NOMO-1 treated with dmso at 0.1 percent for 144 hours (cell line): ENCODE measurements around the gene ACTR8.
"Not testable (repeated sequence)": the region's sequence is repeated elsewhere in the genome, so short reads cannot be mapped to it uniquely, and the experiment has no call there.

Experiments
- DNase-seq: peaks from one replicate; lab custom pipeline; 2025; ENCODE audit not compliant: unreplicated experiment; lab: John Stamatoyannopoulos, UW

The ACTR8 gene, protein sequence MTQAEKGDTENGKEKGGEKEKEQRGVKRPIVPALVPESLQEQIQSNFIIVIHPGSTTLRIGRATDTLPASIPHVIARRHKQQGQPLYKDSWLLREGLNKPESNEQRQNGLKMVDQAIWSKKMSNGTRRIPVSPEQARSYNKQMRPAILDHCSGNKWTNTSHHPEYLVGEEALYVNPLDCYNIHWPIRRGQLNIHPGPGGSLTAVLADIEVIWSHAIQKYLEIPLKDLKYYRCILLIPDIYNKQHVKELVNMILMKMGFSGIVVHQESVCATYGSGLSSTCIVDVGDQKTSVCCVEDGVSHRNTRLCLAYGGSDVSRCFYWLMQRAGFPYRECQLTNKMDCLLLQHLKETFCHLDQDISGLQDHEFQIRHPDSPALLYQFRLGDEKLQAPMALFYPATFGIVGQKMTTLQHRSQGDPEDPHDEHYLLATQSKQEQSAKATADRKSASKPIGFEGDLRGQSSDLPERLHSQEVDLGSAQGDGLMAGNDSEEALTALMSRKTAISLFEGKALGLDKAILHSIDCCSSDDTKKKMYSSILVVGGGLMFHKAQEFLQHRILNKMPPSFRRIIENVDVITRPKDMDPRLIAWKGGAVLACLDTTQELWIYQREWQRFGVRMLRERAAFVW

DNA sequence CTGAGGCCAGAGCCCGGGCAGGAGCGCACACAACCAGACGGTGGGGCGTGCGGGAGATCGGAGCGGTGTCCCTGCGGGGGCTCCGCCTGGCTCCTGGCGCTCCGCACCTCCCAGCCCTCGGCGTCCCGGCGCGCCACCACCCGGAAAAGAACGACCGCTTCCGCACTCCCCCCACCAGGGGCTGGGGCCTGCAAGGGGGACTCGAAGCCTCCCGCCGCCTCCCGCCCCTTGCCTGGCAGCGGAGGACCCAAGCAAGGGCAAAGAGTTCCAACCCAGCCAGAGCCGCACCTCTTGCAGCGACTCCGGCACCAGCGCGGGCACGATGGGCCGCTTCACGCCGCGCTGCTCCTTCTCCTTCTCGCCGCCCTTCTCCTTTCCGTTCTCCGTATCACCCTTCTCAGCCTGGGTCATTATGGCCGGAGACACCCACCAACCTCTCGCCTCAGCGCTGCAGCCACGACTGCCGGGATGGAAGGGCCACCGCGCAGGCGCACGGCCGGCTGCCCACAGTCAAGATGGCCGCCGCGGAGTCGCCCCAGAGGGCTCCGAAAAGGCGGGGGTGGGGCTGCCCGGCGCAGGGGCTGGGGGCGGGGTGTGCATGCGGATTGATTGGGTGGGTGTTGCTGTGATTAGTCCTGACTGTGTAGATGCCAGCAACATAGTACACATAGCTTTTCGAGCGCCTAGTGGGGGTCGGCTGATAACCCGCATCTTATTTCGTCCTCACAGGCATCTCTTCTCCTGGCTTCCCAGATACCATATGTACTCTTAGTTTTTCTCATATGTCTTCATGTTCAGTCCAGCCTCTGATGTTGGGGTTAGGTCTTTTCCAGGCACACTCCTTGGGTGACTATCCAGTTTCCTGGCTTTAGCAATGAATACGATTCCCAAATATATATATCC is at the start of gene ACTR8:
Gene ACTR8 (minus strand): TSS at position 462 of the 903 bp plus-strand sequence. CDS start 51 bp downstream, at position 411.
- peak; percentile 65 for DNase-seq

DNA sequence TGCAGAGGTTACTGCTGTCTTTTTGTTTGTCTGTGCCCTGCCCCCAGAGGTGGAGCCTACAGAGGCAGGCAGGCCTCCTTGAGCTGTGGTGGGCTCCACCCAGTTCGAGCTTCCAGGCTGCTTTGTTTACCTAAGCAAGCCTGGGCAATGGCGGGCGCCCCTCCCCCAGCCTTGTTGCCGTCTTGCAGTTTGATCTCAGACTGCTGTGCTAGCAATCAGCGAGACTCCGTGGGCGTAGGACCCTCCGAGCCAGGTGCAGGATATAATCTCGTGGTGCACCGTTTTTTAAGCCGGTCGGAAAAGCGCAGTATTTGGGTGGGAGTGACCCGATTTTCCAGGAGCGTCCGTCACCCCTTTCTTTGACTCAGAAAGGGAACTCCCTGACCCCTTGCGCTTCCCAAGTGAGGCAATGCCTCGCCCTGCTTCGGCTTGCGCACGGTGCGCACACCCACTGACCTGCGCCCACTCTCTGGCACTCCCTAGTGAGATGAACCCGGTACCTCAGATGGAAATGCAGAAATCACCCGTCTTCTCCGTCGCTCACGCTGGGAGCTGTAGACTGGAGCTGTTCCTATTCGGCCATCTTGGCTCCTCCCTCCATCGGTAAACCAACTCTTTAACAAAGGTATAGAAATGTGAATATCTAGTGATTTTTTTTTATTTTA is 45.4 kb upstream of the ACTR8 start:
- DNase-seq = not testable (repeated sequence)

DNA sequence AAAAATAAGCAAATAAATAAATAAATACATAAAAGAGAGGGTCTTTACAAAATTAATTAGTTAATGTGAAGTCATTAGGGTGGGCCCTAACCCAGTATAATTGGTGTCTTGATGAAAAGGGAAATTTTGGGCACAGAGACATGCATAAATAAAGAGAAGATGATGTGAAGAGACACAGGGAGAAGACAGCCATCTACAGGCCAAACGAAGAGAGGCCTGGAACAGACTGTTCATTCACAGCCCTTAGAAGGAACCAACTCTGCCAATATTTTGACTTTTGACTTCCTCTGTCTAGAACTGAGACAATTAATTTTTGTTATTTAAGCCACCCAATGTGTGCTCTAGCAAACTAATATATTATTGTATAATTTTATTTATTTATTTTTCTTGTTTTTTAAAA is 39.3 kb upstream of the ACTR8 start:
- DNase-seq = no peak

DNA sequence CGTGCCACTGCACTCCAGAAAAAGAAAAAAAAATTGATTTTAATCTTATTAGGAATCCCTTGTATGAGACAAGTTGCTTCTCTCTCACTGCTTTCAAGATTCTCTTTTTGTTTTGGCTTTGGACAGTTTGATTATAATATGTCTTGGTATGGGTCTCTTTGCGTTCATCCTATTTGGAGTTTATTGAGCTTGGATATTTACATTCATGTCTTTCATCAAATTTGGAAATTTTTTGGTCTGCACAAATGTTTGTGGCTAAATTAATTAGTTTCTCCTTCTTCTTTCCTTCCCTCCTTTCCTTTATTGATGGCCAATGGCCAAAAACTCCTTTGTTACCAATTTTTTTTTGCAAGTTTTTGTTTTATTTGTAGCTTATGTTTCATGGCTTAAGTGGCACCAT is 37.8 kb upstream of the ACTR8 start:
- no peak for DNase-seq

DNA sequence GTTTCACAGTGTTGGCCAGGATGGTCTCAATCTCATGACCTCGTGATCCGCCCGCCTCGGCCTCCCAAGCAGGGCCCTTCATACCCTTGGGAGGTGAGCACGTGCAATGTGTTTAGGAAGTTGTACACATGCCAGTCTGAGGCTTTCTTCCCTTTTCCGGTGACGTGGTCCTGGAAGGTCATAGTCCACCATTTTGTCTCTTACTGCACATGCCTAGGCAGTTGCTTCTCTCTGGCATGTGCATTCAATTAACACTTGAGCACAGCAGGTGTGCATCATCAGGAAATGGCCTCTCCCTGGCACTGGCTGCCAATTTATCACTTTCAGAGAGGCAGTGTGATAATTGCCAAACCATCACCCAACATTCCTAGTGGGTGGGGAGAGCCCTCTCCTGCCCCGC is 31.4 kb upstream of the ACTR8 start:
- no peak for DNase-seq

DNA sequence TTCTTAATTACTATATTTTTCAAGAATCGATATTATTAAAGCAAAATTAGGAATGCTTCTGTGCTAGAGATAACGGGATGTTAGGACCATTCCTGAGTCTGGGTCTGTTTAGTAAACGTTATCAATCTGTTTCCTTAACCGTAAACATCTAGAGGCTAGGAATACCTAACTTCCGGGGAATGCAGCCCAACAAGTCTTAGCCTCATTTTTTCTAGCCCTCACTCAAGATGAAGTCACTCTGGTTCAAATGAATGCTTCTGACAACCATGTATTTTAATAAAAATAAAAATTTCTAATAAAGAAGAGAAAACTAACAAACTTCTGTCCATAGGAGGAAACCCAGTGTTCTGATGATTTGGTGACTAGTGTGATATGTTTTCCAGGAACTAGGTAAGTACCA is 20.8 kb upstream of the ACTR8 start:
- no peak for DNase-seq

DNA sequence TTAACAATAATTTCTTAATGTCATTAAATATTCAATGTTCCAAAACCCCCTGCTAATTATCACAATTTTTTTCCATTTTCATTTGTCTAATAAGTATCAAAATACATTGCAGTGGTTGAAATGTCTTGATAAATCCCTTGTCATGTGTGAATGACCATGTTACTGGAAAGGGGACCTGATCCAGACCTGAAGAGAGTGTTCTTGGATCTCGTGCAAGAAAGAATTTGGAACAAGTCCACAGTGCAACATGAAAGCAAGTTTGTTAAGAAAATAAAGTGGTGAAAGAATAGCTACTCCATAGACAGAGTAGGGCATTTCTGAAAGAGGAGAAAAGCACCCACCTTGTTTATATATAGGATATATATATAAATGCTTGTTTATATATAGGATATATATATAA is 20.1 kb upstream of the ACTR8 start:
- no peak for DNase-seq

DNA sequence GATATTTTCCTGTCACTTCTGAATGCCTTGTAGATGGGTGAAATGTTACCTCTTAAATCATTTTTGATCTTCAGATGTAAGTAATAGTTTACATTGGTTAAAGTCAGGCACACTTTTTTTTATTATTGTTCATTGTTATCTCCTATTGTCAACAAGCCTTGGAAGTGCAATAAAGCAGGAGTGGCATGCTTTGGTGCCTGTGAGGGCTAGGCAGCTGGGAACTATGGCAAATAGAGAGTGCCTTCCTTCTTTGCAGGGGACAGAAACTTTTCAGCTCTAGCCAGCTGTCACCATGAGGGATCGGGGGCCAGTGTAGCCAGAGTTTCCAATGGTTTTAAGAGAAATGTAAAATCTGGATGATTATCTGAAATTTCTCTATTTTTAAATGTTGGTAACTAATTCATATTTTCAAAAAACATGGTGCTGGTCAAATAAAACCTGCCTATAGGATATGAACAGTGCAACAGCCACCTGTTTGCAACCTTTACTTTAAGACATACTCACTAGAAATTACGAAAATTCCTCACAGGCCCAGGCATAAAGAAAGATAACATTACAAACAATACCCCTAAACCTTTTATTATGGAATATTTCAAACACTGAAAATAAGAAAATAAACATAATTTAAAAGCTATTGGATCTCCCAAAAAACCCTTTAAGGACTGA is 18.8 kb upstream of the ACTR8 start:
- DNase-seq = no peak

DNA sequence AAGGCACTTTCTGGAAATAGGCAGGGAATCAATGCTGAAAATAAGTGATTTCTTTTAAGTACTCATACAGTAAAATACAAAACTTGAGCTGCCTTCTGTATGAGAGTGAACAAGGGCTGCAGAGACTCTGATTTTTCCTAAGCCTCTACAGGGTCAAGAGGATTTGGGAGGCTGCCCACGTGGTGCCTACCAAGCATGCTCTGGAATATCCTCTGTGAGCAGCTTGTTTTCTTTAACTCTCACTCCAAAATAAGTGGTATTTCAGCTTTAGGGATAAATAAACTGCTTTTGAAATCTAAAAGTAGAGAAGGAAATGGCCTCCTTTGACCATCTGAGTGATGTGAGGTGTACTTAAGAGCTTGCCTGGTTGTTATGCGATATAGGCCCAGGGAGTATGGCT is 17.8 kb upstream of the ACTR8 start:
- DNase-seq = no peak

DNA sequence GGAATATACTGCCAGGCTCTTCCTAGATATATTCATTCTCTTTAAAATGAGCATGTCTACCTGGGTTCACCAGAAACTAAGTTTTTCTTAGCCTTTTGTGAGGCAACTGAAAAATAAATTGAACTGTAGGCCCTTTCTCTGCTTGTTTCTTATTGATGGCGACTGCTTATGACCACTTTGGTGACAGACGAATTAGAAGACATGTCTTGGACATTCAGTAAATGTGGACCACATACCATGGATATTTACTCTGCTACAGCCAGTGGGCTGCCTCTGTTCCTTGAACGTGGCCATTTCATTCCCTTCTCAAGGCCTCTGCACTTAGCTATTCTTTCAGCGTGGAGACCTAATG is 10.3 kb upstream of the ACTR8 start:
- no peak for DNase-seq

DNA sequence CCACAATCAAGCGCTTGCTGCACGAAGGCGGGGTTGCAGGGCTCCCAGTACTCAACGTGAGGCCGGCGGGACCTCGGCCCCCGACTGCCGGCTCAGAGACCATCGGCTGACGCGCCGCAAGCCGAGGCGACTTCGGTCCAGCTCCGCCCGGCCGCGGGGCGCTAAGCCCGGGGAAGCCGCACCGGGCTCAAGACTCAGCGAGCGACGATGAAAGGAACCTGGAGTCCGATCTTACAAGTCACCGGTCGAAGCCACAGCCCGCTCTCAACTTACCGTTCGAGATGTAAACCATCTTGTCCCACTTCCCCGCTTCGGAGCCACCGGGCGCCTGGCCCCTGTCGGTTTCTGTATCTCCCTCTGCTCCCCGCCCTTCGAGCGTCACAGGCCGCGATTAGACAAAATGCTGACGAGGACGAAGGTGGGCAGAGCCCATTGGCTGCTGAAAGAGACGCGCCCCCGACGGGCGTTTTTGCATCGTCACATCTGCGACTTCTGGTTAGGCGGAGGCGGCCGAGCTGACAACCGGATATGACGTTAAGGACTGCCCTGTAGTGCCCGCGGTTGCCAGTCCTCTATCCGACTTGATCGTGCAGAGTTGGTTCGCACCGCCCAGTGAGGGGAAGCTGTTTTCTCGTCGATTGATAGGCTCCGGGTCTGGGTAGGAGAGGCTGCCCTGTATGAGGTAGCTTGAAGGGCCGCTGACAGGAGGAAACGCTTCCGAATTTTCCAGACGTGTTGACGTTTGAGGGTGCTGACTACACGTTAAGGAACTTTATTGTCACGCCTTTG is 9.7 kb upstream of the ACTR8 start, which contains the start of gene SELENOK:
Gene SELENOK (minus strand): TSS at position 363 of the 789 bp plus-strand sequence.
- peak; percentile 98 for DNase-seq

DNA sequence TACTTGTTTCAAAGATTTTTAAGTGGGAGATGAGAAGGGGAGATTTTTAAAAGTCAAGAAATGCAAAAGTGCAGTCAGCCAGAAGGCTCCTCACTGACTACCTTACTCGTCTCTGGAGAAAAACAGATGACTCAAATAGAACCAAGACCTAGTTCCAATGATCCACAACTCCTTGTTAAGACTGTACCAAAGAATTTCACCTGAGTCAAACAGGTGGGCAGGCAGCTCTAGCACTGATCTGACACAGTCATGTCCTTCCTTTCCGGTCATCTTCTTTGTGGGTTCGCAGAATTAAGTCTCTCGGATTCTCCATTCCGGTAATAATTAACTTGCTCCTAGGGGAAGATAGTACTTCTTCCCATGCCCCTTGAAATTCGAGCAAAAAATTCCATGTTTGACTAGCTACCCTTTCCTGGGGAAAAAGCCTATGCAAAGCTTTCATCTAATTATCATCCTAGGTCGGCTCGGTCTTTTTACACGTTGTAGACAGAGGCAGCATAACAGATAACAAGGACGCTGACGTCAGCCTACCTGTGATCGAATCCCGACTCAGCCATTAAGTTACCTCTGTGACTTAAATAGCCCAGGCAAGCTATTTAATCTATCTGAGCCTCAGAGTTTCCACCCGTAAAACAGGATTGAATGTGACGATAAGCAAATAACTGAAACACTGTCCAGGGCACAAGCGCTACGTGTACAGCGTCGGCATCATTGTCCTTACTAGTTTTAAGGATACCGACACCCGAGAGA is 8.9 kb upstream of the ACTR8 start:
- no peak for DNase-seq

DNA sequence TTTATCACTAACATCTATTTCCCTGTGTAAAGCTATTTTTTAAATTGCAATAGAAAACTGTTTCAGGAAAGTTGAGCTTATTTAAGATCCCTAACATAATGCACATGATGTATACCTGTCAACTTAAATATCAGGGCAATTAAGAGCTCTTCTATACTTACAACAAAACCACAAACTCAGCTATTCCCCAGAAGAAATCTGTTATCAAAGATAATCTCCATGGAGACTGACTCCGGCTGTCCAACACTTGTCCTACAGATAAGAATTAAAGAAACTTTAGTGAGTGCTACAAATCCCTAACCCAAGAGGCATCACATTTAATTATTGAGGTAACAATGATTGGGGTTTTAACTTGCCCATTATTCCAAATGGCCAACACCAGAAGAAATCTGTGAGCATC is 6.3 kb upstream of the ACTR8 start:
- no peak for DNase-seq

DNA sequence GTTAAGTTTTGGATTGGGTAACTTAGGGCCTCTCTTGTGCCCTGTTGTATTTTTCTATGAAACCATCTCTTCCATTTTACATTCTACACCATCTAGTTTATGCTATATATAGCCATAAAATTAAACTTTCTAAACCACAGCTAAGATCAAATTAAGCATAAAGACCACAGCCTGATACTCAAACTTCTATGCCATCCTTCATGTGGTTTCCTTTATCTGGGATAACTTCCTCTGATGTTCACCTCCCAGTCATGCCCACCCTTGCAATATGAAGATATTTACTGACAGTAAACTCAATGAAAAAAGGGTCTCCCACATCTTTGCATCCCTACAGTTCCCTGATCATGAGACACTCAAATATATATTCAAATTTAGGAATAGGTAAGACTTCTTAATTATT is 5.5 kb upstream of the ACTR8 start:
- DNase-seq = no peak

DNA sequence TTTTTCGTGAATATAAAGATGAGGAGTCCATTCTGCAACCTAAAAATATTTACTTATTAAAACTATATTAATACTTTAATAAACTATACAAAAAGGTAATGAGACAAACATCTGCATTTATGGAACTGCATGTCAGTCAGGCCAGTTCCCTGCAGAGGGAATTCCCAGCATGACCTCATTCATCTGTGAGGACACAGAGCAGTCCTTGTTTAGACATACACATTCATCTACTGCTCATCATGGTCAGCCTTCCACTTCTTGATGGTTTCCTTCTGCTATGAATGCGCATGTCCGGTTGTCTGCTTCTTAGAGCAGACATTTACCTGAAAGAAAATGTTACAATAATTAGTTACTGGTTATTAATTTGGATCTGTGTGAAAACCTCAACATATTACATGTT is 3.3 kb upstream of the ACTR8 start:
- DNase-seq = no peak

DNA sequence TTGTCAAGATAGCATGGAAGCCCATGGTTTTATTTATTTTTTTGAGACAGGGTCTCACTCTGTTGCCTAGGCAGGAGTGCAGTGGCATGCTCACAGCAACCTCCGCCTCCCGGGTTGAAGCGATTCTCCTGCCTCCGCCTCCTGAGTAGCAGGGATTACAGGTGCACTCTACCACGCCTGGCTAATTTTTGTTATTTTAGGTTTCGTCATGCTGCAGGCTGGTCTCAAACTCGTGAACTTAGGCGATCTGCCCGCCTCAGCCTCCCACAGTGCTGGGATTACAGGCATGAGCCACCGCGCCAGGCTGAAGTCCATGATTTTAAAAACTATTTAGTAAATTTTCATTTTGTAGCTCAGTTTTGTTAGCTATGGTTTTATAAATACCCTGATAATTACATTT is 2.7 kb upstream of the ACTR8 start:
- no peak for DNase-seq

DNA sequence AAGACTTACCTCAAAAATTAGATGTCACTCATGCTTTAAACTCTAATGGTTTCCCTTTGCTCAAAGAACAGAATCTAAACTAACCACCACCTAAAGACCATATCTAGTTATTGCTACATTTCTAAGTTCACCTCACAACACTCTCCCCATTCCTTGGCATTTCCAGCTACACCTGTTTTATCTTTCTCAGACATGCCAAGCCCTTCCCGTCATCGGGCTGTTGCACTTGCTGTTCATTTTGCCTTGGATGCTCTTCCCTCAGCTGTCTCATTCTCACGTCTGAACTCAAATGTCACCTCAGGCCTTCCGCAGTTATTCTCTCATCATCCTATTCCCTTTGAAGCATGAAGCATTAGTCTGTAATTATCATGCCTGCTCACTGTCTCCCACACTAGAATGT is 1.1 kb upstream of the ACTR8 start:
- DNase-seq = no peak

DNA sequence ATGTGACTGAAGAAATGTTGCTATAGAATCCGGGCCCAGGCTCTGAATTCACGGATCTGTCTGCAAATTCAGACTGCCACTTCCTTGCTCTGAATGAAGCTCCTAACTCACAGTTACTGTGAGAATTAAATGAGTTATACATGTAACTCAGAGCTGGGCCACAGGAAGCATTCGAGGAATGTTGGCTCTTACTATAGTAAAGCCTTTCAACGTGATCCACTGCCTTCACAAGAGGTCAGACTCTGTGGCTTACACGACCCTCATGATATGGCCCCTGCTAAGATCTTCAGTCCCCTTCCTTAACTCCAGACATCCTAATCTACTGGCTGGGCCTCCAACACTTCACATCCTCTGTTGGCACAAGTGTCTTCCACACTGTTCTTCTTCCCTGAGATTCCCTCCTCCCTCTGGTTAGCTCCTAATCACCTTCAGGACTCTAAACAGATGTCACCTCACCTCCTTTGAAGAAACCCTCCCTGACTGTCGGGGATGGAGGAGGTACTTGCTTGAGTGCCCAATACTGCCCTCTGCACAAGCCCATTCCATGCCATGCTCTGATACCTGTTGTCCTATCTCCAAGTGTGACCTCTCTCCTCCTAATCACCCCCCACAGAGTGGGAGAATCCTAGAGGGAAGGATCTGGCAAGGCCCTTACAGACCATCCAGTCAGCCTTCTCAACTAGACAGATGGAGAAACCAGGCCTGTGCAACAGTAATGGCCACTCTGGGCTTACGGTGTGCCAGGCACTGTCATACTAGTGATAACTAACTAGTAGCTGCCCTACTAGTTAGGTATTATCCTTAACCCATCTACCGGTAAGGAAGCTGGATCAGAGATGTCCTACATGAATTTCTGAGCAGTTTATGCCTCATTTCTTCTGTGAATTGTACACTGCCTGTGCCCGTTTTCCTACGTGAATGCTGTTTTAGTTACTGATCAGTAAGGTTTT is 1.3 kb downstream of the ACTR8 start:
- no peak for DNase-seq
